Stimulated activated CD8-positive, alpha-beta memory T cell treated with anti-CD3 and anti-CD28 coated beads, Interleukin-4, amount 100 ng/mL, for 4 hours (primary cell): ENCODE results near the gene TNNC1.

Source experiments
- DNase-seq, 2 donors: peaks; one replicate each; pipeline ENCODE4 v3.0.0-alpha.2; 2020; ENCODE audit warnings: low read depth in 2 of 2, low spot score in 1 of 2

Gene TNNC1

DNA sequence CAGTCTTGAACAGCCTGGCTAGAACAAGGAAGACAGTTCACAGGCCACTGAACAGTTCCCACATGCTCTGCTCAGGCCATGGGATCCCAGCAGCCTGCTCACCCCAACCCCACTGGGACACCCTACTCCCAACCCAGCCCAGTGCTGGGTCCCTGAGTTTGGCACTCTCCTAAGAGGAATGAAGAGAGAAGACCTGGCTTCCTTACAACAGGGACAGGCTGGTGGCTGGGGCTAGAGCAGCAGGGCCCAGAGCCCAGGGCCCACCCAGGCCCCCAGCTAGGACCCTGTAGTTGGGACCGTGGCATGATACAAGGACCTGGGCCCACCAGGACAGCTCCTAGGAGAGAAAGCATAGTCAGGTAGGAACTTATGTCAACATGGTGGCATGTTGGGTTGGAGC, 52.3 kb downstream of the TNNC1 start:
- no peak for DNase-seq
